SK-N-MC (cell line): ENCODE measurements around the gene ADAMTS19.

ENCODE experiments used
- DNase-seq: peaks from one replicate; pipeline ENCODE4 v3.0.0-alpha.2; 2011; ENCODE audit warnings: low read depth, low spot score
- H3K27ac ChIP-seq: fragments of 200-600 bp; sonication (generic); 2 replicates; pipeline ENCODE4 v1.5.1; 2016; ENCODE audit warnings: mixed run types
- H3K36me3 ChIP-seq: fragments of 200-600 bp; sonication (generic); 2 replicates; pipeline ENCODE4 v1.6.1; 2017; ENCODE audit warnings: antibody characterized with exemption, low read length, mixed read lengths; ENCODE audit not compliant: insufficient read depth
- H3K4me3 ChIP-seq: fragments of 200-600 bp; sonication (generic); 2 replicates; pipeline ENCODE4 v1.5.1; 2016
- H3K9ac ChIP-seq: fragments of 200-600 bp; sonication (generic); 2 replicates; pipeline ENCODE4 v1.8.0; 2017; ENCODE audit warnings: mixed run types, mixed read lengths; ENCODE audit not compliant: insufficient read length
- H3K9me3 ChIP-seq: fragments of 200-600 bp; sonication (generic); 2 replicates; pipeline ENCODE4 v1.6.1; 2017; ENCODE audit warnings: low read depth, mild to moderate bottlenecking, antibody characterized with exemption, low read length, moderate library complexity, mixed read lengths
- EZH2 ChIP-seq: fragments of 200-600 bp; sonication (generic); IDR thresholded peaks from one replicate; pipeline ENCODE4 v1.6.1; 2017; ENCODE audit warnings: antibody characterized with exemption
- FOXP2 ChIP-seq: optimal IDR thresholded peaks from 2 replicates; pipeline ENCODE3; 2011; ENCODE audit warnings: mild to moderate bottlenecking, moderate library complexity; ENCODE audit not compliant: insufficient read depth; ENCODE audit errors: extremely low read length, control extremely low read depth
- POLR2AphosphoS5 ChIP-seq: IDR thresholded peaks from 2 replicates; pipeline ENCODE4 v1.6.1; 2012; ENCODE audit warnings: mild to moderate bottlenecking, low read depth, low read length, borderline replicate concordance

ADAMTS19 gene

DNA sequence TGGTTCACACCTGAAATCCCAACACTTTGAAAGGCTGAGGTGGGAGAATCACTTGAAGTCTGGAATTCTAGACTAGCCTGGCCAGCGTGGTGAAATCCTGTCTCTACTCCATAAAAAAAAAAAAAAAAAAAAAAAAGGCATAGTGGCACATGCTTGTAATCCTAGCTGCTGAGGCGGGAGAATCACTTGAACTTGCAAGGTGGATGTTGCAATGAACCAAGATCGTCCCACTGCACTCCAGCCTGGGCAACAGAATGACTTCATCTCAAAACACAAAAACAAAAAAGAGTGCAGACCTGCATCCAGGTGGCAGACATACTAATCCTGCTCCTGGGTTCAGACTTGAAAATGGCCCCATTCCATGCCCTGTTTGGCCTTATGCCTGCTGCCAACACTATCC lies 21.8 kb upstream of the ADAMTS19 start:
- H3K9ac ChIP-seq: no peak overlapping the region
- no peaks in the 10 kb centered on the region for H3K9me3 ChIP-seq
- H3K36me3 ChIP-seq: no peaks in the 10 kb centered on the region
- H3K4me3 ChIP-seq: no peak overlapping the region
- DNase-seq: no peak
- TF ChIP-seq POLR2AphosphoS5 (no peak), EZH2 (no peak), FOXP2 (no peak)
- H3K27ac ChIP-seq: no peak overlapping the region

DNA sequence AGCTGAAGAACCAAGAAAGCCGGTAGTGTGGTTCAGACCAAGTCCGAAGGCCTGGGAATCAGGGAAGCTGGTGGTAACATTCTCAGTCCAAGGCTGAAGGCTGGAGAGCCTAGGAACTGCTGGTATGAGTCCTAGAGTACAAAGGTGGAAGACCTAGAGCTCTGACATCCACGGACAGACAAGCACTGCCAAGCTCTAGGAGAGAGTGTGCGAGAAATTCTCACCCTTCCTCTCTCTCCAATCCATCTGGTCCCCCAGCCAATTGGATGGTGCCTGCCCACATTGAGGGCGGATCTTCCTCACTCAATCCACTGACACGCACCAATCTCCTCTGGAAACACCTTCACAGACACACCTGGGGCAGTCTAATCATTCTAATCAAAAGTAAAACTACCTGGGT lies 19.7 kb upstream of the ADAMTS19 start:
- Histone ChIP-seq H3K9me3 (no peaks in the 10 kb centered on the region), H3K4me3 (no peak overlapping the region), H3K27ac (no peak overlapping the region), H3K9ac (no peak overlapping the region), H3K36me3 (no peaks in the 10 kb centered on the region)
- TF ChIP-seq EZH2: no peak
- TF ChIP-seq POLR2AphosphoS5: no peak
- no peak for TF ChIP-seq FOXP2
- DNase-seq: no peak

DNA sequence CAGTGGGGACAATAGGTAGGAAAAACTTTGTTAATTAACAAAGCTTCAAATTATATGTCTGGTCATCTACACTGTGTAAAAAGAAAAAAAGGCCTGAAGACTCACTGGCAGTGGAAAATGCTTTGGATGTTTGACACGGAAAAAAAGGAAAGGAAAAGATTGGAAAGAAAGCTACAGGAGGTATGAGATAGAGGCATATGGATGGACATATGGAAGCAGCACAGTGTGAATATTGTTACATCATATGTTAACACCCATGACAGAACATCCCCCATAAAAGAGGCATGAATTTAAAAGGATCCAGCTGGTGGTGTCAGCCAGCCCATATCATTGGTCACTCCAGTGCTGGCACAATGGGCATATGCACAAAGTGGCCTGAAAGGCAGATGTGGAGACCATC lies 19.0 kb upstream of the ADAMTS19 start:
- no peak for DNase-seq
- TF ChIP-seq POLR2AphosphoS5 (no peak), FOXP2 (no peak), EZH2 (no peak)
- H3K4me3 ChIP-seq: no peak overlapping the region

DNA sequence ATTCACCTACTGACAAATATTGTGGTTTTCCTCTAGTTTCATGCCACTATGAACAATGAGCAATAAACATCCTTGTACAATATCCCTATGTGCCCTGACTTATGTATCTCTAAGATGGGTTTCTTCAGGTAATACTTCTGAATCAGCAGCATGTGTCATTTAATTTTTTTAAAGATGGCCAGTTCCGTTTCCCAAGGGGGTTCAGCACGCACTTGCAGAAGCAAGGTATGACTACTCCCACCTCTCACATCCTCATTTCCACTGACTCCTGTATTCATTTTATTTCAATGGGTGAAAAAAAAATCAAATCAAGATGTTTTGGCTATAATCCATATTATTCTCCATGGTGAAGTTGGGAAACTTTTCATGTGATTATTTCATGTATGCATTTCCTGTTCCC lies 14.7 kb upstream of the ADAMTS19 start:
- Histone ChIP-seq H3K9ac (no peak overlapping the region), H3K36me3 (no peaks in the 10 kb centered on the region), H3K9me3 (no peaks in the 10 kb centered on the region), H3K27ac (no peak overlapping the region), H3K4me3 (no peak overlapping the region)
- no peak for DNase-seq
- no peak for TF ChIP-seq POLR2AphosphoS5
- no peak for TF ChIP-seq EZH2
- TF ChIP-seq FOXP2: no peak

More for the DNA sequence above, 19.0 kb upstream of the ADAMTS19 start:
- no peak overlapping the region for H3K9ac ChIP-seq
- no peaks in the 10 kb centered on the region for H3K9me3 ChIP-seq
- no peak overlapping the region for H3K27ac ChIP-seq
- H3K36me3 ChIP-seq: no peaks in the 10 kb centered on the region

DNA sequence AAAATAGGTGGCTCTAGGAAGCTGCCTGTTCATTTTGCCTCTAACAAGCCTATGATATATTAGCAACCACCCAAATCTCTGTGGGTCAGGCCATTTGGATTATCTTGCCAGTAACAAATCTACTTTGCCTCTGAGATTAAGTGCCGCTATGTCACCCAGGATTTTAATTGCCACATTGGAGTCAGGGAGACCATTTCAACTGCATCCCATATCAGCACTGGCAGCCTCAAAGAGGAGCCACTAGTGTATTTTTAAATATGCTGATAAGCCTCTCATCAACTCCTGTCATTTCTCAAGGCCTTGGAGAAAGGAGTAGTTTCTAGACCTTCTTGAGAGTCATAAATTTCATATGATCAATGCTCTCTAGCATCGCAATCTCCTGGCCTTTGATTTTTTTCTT lies 12.1 kb upstream of the ADAMTS19 start:
- no peak overlapping the region for H3K27ac ChIP-seq
- DNase-seq: no peak
- H3K4me3 ChIP-seq: no peak overlapping the region
- TF ChIP-seq EZH2 (no peak), POLR2AphosphoS5 (no peak), FOXP2 (no peak)
- no peaks in the 10 kb centered on the region for H3K36me3 ChIP-seq
- H3K9ac ChIP-seq: no peak overlapping the region
- no peaks in the 10 kb centered on the region for H3K9me3 ChIP-seq

DNA sequence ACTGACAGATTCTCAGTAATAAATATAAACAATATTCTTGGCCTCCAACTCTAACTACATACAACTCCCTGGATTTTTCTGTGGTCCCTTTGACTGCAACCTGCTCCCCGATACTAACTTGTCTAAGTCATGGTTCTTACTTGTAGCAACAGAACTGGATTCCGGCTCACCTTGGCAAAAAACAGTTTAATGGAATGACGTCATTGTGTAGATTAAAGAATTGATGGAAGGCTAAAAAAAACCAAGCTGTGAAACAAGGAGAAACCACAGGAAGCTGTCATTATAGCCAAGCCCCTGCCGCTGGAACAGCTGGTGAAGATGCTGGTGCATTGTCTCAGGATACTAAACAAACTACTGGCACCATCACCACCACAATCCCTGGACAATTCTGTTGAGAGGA lies 11.4 kb upstream of the ADAMTS19 start:
- Histone ChIP-seq H3K9me3 (no peaks in the 10 kb centered on the region), H3K27ac (no peak overlapping the region), H3K4me3 (no peak overlapping the region), H3K36me3 (no peaks in the 10 kb centered on the region), H3K9ac (no peak overlapping the region)
- TF ChIP-seq EZH2: no peak
- TF ChIP-seq FOXP2: no peak
- TF ChIP-seq POLR2AphosphoS5: no peak
- no peak for DNase-seq

DNA sequence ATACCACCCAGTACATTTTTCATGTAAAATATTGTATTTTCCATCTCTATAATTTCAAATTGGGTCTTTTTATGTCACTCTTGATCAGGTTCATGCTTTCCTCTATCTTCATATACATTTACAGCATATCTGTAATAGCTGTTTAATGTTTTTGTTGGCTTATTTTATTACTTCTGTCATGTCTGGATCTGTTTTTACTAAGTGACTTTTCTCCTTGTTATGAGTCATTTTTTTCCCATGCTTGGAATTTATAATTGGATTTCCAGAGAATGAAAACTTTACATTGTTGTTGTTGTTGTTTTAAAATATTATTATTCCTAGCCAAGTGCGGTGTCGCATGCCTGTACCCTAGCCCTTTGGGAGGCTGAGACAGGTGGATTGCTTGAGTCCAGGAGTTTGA lies 5.6 kb upstream of the ADAMTS19 start:
- Histone ChIP-seq H3K9ac (no peak overlapping the region), H3K36me3 (no peaks in the 10 kb centered on the region), H3K4me3 (no peak overlapping the region), H3K9me3 (no peaks in the 10 kb centered on the region), H3K27ac (no peak overlapping the region)
- no peak for DNase-seq
- TF ChIP-seq EZH2: no peak
- no peak for TF ChIP-seq POLR2AphosphoS5
- TF ChIP-seq FOXP2: no peak

DNA sequence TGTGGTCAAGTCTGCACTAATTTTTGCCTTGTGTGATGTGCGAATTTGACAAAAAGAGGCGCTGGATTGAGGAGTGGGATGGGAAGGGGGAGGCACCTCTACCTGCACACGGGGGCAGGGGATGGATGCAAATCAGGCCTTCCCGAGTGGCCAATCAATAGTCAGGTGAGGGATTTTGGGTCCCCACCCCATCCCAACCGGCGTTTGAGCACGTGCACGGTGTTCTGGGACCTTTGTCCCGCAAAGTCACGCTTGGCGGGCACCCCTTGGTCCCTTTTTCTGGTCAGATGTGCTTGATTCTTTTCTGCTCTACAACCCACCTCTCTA lies 685 bp upstream of the ADAMTS19 start:
- DNase-seq: no peak
- no peaks in the 10 kb centered on the region for H3K36me3 ChIP-seq
- H3K9ac ChIP-seq: no peak overlapping the region
- no peak overlapping the region for H3K27ac ChIP-seq
- H3K9me3 ChIP-seq: no peaks in the 10 kb centered on the region
- TF ChIP-seq FOXP2 (no peak), POLR2AphosphoS5 (no peak), EZH2 (no peak)
- H3K4me3 ChIP-seq: no peak overlapping the region

DNA sequence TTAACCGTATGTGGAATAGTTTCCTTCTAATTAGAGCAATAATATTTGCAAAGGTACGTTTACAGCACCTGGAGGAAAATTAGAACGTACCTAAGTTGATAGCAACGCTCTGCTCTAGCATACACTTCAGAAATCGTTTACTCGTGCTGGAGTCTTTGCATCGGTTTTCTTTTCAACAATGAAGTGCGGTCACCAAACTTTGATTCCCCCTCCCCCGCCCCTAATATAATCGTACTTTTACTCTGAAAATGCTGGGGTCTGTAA lies 506 bp downstream of the ADAMTS19 start:
- Histone ChIP-seq H3K9ac (no peak overlapping the region), H3K9me3 (no peaks in the 10 kb centered on the region), H3K27ac (no peak overlapping the region), H3K4me3 (peak overlapping the region; percentile 45), H3K36me3 (no peaks in the 10 kb centered on the region)
- TF ChIP-seq POLR2AphosphoS5 (no peak), FOXP2 (no peak), EZH2 (no peak)
- DNase-seq: no peak
